Liver (tissue), 3 donors: Measurements from ENCODE around the gene TRPC4AP.

ENCODE experiments used
- EGR1 ChIP-seq, 2 donors: IDR thresholded peaks; 2 replicates each; pipeline ENCODE4 v1.6.1; 2016 to 2018; ENCODE audit warnings: antibody characterized with exemption in 2 of 2, low read depth in 2 of 2
- FOXA1 ChIP-seq: IDR thresholded peaks from 2 replicates; pipeline ENCODE4 v1.6.1; 2016; ENCODE audit warnings: antibody characterized with exemption
- GABPA ChIP-seq, 2 donors: IDR thresholded peaks in 1 of 2; conservative IDR thresholded peaks in 1 of 2; 2 replicates each; pipeline ENCODE4 v1.6.1; 2016; ENCODE audit warnings: antibody characterized with exemption in 2 of 2, mild to moderate bottlenecking in 1 of 2, moderate library complexity in 1 of 2
- JUND ChIP-seq, 2 donors: IDR thresholded peaks; 2 replicates each; pipeline ENCODE4 v1.6.1; 2016; ENCODE audit warnings: antibody characterized with exemption in 2 of 2
- NR2F2 ChIP-seq: IDR thresholded peaks from 2 replicates; pipeline ENCODE4 v1.6.1; 2016; ENCODE audit warnings: antibody characterized with exemption
- RAD21 ChIP-seq, 2 donors: IDR thresholded peaks; 2 replicates each; pipeline ENCODE4 v1.6.1; 2016; ENCODE audit warnings: antibody characterized with exemption in 2 of 2, mild to moderate bottlenecking in 2 of 2
- SP1 ChIP-seq: IDR thresholded peaks from 2 replicates; pipeline ENCODE4 v1.6.1; 2018; ENCODE audit warnings: antibody characterized with exemption, mild to moderate bottlenecking
- TAF1 ChIP-seq: conservative IDR thresholded peaks from 2 replicates; pipeline ENCODE4 v1.6.1; 2016; ENCODE audit warnings: antibody characterized with exemption, mild to moderate bottlenecking
- YY1 ChIP-seq: IDR thresholded peaks from 2 replicates; pipeline ENCODE4 v1.6.1; 2016; ENCODE audit warnings: antibody characterized with exemption, mild to moderate bottlenecking
- TF ChIP-seq, protein P1 (sequence below): fragments of 150-350 bp; IDR thresholded peaks from 2 replicates; pipeline ENCODE4 v1.5.1; 2017; ENCODE audit warnings: improper control_type of control experiment, low read depth, low read length; ENCODE audit not compliant: missing input control
- TF ChIP-seq, protein P2 (sequence below): IDR thresholded peaks from 2 replicates; pipeline ENCODE4 v1.6.1; 2016; ENCODE audit warnings: antibody characterized with exemption
- TF ChIP-seq, protein P3 (sequence below): IDR thresholded peaks from 2 replicates; pipeline ENCODE4 v1.6.1; 2016; ENCODE audit warnings: antibody characterized with exemption
- TF ChIP-seq, protein P4 (sequence below): IDR thresholded peaks from 2 replicates; pipeline ENCODE4 v1.6.1; 2016; ENCODE audit warnings: antibody characterized with exemption
- donor health status: healthy.
- donor health status: healthy.

DNA sequence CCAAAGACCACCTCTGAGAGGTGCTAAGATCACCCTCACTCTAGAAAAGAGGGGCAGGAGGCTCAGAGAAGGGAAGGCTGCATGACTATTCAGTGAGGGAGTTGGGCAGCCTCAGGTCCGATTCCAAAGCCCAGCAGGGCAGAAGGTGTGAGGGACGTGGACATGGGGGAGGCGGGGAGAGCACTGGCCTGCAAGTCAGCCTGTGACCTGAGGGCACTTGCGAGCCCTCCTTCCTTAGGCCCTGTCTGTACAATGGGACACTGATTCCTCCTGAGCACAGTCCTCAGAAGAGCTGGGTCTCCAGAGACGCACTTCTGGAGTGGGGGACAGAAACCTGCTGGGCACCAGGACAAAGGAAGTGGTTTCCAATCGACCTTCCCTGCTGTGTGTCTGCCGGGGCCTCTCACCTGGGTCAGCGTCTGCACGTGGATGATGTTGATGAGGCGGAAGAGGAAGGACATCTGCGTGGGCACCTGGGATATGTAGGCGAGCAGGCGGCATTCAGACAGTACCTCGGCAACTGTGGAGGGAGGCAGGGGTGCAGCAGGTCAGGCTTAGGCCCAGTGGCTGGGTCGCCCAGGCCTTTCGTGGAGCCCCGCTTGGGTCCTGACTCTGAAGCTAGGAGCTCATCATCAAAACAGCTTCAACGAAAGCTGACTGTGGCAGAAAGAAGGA, 88.4 kb downstream of the TRPC4AP start:
- TF ChIP-seq, protein P1, sequence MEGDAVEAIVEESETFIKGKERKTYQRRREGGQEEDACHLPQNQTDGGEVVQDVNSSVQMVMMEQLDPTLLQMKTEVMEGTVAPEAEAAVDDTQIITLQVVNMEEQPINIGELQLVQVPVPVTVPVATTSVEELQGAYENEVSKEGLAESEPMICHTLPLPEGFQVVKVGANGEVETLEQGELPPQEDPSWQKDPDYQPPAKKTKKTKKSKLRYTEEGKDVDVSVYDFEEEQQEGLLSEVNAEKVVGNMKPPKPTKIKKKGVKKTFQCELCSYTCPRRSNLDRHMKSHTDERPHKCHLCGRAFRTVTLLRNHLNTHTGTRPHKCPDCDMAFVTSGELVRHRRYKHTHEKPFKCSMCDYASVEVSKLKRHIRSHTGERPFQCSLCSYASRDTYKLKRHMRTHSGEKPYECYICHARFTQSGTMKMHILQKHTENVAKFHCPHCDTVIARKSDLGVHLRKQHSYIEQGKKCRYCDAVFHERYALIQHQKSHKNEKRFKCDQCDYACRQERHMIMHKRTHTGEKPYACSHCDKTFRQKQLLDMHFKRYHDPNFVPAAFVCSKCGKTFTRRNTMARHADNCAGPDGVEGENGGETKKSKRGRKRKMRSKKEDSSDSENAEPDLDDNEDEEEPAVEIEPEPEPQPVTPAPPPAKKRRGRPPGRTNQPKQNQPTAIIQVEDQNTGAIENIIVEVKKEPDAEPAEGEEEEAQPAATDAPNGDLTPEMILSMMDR = no peak
- TF ChIP-seq, protein P2, sequence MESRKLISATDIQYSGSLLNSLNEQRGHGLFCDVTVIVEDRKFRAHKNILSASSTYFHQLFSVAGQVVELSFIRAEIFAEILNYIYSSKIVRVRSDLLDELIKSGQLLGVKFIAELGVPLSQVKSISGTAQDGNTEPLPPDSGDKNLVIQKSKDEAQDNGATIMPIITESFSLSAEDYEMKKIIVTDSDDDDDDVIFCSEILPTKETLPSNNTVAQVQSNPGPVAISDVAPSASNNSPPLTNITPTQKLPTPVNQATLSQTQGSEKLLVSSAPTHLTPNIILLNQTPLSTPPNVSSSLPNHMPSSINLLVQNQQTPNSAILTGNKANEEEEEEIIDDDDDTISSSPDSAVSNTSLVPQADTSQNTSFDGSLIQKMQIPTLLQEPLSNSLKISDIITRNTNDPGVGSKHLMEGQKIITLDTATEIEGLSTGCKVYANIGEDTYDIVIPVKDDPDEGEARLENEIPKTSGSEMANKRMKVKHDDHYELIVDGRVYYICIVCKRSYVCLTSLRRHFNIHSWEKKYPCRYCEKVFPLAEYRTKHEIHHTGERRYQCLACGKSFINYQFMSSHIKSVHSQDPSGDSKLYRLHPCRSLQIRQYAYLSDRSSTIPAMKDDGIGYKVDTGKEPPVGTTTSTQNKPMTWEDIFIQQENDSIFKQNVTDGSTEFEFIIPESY = no peak
- TF ChIP-seq EGR1 (IDR thresholded peaks at IDR 0.05; ENCODE audit: low read depth in 2 of 2) = no peak
- TF ChIP-seq GABPA (IDR thresholded peaks at IDR 0.05 in 1 of 2, conservative IDR thresholded peaks at IDR 0.05 in 1 of 2) = no peak
- TF ChIP-seq FOXA1 = no peak
- TF ChIP-seq YY1 = no peak
- no peak for TF ChIP-seq SP1
- no peak for TF ChIP-seq TAF1
- TF ChIP-seq JUND (IDR thresholded peaks at IDR 0.05) = no peak
- no peak for TF ChIP-seq RAD21 (IDR thresholded peaks at IDR 0.05)
- TF ChIP-seq, protein P3, sequence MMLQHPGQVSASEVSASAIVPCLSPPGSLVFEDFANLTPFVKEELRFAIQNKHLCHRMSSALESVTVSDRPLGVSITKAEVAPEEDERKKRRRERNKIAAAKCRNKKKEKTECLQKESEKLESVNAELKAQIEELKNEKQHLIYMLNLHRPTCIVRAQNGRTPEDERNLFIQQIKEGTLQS = no peak
- TF ChIP-seq, protein P4, sequence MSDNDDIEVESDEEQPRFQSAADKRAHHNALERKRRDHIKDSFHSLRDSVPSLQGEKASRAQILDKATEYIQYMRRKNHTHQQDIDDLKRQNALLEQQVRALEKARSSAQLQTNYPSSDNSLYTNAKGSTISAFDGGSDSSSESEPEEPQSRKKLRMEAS = no peak
- TF ChIP-seq NR2F2 = no peak
